Heart right ventricle (tissue), 16 donors: Measurements from ENCODE around the gene GPR157. TPM values are rescaled to one million over a fixed set of nuclear protein-coding genes. Genes with fewer than 3 reads are reported as not detected.

ENCODE experiments used
- ATAC-seq, 8 donors: fragments of 200-7000 bp; cut with Tn5 transposase; one replicate each; pipeline ENCODE4 v1.9.1; 2020; ENCODE audit warnings: mild to moderate bottlenecking in 8 of 8, moderate library complexity in 8 of 8, moderate number of reproducible peaks in 1 of 8
- DNase-seq, 2 donors: peaks; one replicate each; pipeline ENCODE4 v3.0.0-alpha.2; 2020
- H3K27ac ChIP-seq, 10 donors: fragments of 200-600 bp; sonication (generic) in 2 of 10; one replicate each; pipeline versions ENCODE4 v1.5.0 to v1.8.0; 2020 to 2022; ENCODE audit warnings: mild to moderate bottlenecking in 3 of 10
- H3K27me3 ChIP-seq, 7 donors: fragments of 200-600 bp; one replicate each; pipeline ENCODE4 v1.8.0; 2021 to 2022; ENCODE audit warnings: mild to moderate bottlenecking in 2 of 7
- H3K36me3 ChIP-seq, 9 donors: fragments of 200-600 bp; sonication (generic) in 1 of 9; one replicate each; pipeline versions ENCODE4 v1.5.0 to v1.8.0; 2020 to 2022; ENCODE audit warnings: mild to moderate bottlenecking in 2 of 9
- H3K4me1 ChIP-seq, 9 donors: fragments of 200-600 bp; sonication (generic) in 1 of 9; one replicate each; pipeline versions ENCODE4 v1.5.0 to v1.8.0; 2020 to 2022; ENCODE audit warnings: mild to moderate bottlenecking in 4 of 9
- H3K4me3 ChIP-seq, 10 donors: fragments of 200-600 bp; sonication (generic) in 2 of 10; one replicate each; pipeline versions ENCODE4 v1.5.0 to v1.8.0; 2020 to 2022; ENCODE audit warnings: mild to moderate bottlenecking in 7 of 10, moderate library complexity in 2 of 10
- H3K9me3 ChIP-seq, 11 donors: fragments of 200-600 bp in 10 of 11; sonication (generic) in 2 of 11; one replicate each; pipeline versions ENCODE4 v1.5.0 to v1.8.0; 2013 to 2022; ENCODE audit warnings: mild to moderate bottlenecking in 2 of 11, control low read depth in 1 of 11, moderate library complexity in 1 of 11
- CTCF ChIP-seq, 9 donors: fragments of 200-600 bp; sonication (generic) in 2 of 9; IDR thresholded peaks; one replicate each; pipeline versions ENCODE4 v1.5.0 to v1.8.0; 2021 to 2022; ENCODE audit warnings: antibody characterized with exemption in 9 of 9, mild to moderate bottlenecking in 5 of 9, moderate library complexity in 1 of 9
- WGBS, 2 donors: extraction: QIAGEN DNeasy Blood & Tissue Kit; methylation state at CpG; one replicate each; pipeline ENCODE4 v1.1.7; 2013; ENCODE audit warnings: inconsistent platforms in 1 of 2; 5-methylcytosine and 5-hydroxymethylcytosine counted together
- intact Hi-C, 10 donors: fragments of 100-400 bp; cut with DNase I; formaldehyde crosslinking; loops; one replicate each; pipeline versions ENCODE4 v1.11.1 to v1.14.2; 2022
- polyA plus RNA-seq, 2 donors: library from polyadenylated mRNA; stranded (reverse); fragments of 200-250 nt; gene quantifications; one replicate each; pipeline ENCODE4 v1.2.3, GENCODE V29; 2013
- total RNA-seq, 10 donors: library from RNA; stranded (reverse); fragmentation: NEBNext Ultra II Directional in 3 of 10; extraction: Animal tissue kit (Norgen Biotek cat#: 25700) in 3 of 10; gene quantifications; one replicate each; pipeline versions ENCODE4 v1.2.1 to v1.2.4, GENCODE V29; 2021 to 2023
- donor health status: Arrhythmogenic right ventricular cardiomyopathy.
- donor health status: ischemic (EF 13 %, LVEDD 7.1; RV severe dilation, severe dysfunction).
- donor health status: healthy with polysubstance abuse.
- donor health status: DM: no; HTN: yes; CAD: no.
- donor health status: DM: no; HTN: no; CAD: no.
- donor health status: ischemic (EF 25% LVEDD 6.9; RV normal size, moderate dysfunction).
- donor health status: ischemic (EF 25% LVEDD 5.7; RV mildly dilated, moderate dysfunction).
- donor health status: healthy.
- donor health status: DM: yes; HTN: yes; CAD: no.
- donor health status: Ischemic cardiomyopathy.
- donor health status: ischemic (EF 35%, LVEDD 5.7; RV mildly dilated, moderate dysfunction).
- donor health status: nonischemic (EF 11% LVEDD 7.7; RV severe dilation, severe dysfunction).
- donor health status: DM: yes; HTN: yes; CAD: no.
- donor health status: PGD.
- donor health status: ischemic (EF 29% LVEDD 5.4; RV normal size, mild dysfunction).
- donor health status: nonischemic (EF 23%, LVEDD 6.1; RV moderate dilation, normal function).

The GPR157 gene
- total and polyA plus RNA-seq, 12 donors: 5.1 to 69.1 (median 36.2) TPM

DNA sequence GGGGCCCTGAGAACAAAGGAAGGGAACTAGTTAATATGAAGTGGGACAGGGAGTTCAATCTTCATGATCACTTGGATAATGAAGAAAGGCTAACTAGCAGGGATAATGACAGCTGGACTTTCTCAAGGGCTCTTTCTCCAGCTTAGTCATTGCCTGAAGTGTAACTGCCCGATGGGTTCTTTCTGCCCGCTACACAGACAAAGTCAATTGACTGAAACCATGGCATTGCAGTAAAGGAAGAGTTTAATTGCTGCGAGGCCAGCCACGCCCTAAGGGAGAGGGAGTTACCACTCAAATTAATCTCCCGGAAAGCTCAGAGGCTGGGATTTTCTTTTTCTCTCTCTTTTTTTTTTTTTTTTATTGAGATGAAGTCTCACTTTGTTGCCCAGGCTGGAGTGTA, 42.9 kb downstream of the GPR157 start:
- Histone ChIP-seq H3K4me1 (peaks cover 0 to 46% (median 16%) of the 10 kb centered on the region in 9 donors), H3K4me3 (no peak overlapping the region), H3K36me3 (no peaks in the 10 kb centered on the region), H3K9me3 (no peaks in the 10 kb centered on the region), H3K27ac (peak overlapping the region in 1 of 10 donors; percentile 53), H3K27me3 (no peaks in the 10 kb centered on the region)
- DNase-seq: no peak
- intact Hi-C loops: no loop called here
- no peak for TF ChIP-seq CTCF (IDR thresholded peaks at IDR 0.05)
- WGBS, 2 donors: 74 to 79% methylated on average over 5 of the region's 5 CpGs
- no peak for ATAC-seq

GRCh38 chr1:9085306-9085940, 43.5 kb downstream of the GPR157 start:
- intact Hi-C loops: no loop called here
- Histone ChIP-seq H3K4me3 (no peak overlapping the region), H3K27ac (peak overlapping the region in 7 of 10 donors; percentile 16 to 72 (median 37)), H3K4me1 (peaks cover 0 to 46% (median 16%) of the 10 kb centered on the region in 9 donors), H3K9me3 (no peaks in the 10 kb centered on the region), H3K36me3 (no peaks in the 10 kb centered on the region), H3K27me3 (no peaks in the 10 kb centered on the region)
- peak in 3 of 8 donors; percentile 11 to 37 (median 23) for ATAC-seq
- no peak for TF ChIP-seq CTCF (IDR thresholded peaks at IDR 0.05)
- WGBS, 2 donors: 54 to 63% methylated on average over 7 of the region's 7 CpGs
- no peak for DNase-seq

DNA sequence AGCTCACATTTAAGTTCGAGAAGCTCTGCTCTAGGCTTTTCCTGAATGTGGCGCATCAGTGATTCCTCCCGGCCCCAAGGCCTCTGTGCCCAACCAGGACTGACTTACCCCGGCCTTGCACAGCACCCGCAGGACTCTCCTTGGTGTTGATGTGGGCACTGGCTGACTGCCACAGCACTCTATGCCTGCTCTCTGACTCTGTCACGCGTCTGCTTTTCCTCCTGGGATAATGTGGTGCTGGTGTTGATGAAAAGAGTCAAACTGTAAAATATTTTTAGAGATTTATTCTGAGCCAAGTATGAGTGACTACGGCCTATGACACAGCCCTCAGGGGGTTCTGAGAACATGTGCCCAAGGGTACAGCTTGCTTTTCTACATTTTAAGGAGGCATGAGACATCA, 44.0 kb downstream of the GPR157 start:
- Histone ChIP-seq H3K36me3 (no peaks in the 10 kb centered on the region), H3K27me3 (no peaks in the 10 kb centered on the region), H3K9me3 (no peaks in the 10 kb centered on the region), H3K4me3 (no peak overlapping the region), H3K4me1 (peaks cover 0 to 46% (median 16%) of the 10 kb centered on the region in 9 donors), H3K27ac (peak overlapping the region in 7 of 10 donors; percentile 16 to 72 (median 37))
- DNase-seq: peak; percentile 62 to 66
- intact Hi-C loops: no loop called here
- no peak for TF ChIP-seq CTCF (IDR thresholded peaks at IDR 0.05)
- peak; percentile 61 to 96 (median 92) for ATAC-seq
- WGBS, 2 donors: 44 to 48% methylated on average over 8 of the region's 8 CpGs

DNA sequence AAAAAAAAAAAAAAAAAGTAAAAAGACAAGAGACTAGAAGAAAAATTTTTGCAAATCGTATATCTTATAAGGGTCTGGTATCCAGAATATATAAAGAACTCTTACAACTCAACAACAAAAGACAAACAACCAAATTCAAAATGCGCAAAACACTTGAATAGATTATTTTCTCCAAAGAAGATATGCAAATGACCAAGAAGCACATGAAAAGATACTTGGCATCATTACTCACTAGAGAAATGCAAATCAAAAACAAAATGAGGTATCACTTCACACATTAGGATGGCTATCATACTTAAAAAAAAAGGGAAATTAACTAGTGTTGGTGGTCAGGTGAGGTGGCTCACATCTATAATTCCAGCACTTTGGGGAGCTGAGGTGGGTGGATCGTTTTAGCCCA, 47.4 kb downstream of the GPR157 start:
- WGBS, 2 donors: 95 to 97% methylated on average over 3 of the region's 3 CpGs
- intact Hi-C loops: no loop called here
- DNase-seq (no peak), ATAC-seq (no peak)
- peaks cover 0 to 65% (median 18%) of the 10 kb centered on the region in 9 donors for H3K4me1 ChIP-seq
- H3K36me3 ChIP-seq: no peaks in the 10 kb centered on the region
- no peak for TF ChIP-seq CTCF (IDR thresholded peaks at IDR 0.05)
- H3K27me3 ChIP-seq: no peaks in the 10 kb centered on the region
- no peak overlapping the region for H3K4me3 ChIP-seq
- no peak overlapping the region for H3K27ac ChIP-seq
- H3K9me3 ChIP-seq: no peaks in the 10 kb centered on the region
